ENCODE data around the gene RNF130.

DNA sequence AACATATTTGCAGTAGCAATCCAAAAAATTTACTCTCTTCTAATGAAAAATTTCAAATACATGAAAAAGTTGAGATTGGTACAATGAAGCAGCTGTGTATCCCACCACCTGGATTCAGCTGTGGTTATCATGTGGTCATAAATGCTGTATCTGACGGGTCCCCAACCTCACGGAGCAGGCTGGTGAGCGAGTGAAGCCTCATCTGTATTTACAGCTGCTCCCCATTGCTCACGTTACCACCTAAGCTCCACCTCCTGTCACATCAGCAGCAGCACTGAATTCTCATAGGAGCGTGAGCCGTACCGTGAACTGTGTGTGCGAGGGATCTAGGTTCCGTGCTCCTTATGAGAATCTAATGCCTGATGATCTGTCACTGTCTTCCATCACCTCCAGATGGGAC, 6.8 kb upstream of the RNF130 start:
- no peak for TF ChIP-seq EZH2 (IDR thresholded peaks at IDR 0.05; ENCODE audit: borderline replicate concordance, low read depth, low read length, poor library complexity, severe bottlenecking)
- no peak for TF ChIP-seq CTCF (conservative IDR thresholded peaks at IDR 0.05; ENCODE audit: low read depth, low read length)

Data from A673 (cell line).